ENCODE results near the gene TPPP2.

TPPP2 gene

GRCh38 chr14:21056520-21057163 lies 26.6 kb downstream of the TPPP2 start:
- Histone ChIP-seq H3K4me1 (peaks cover 8% of the 10 kb centered on the region), H3K4me2 (ENCODE audit: low read length) (no peak overlapping the region), H3K27ac (no peak overlapping the region), H3K27me3 (ENCODE audit: control insufficient read depth, insufficient read depth, low read length) (no peaks in the 10 kb centered on the region), H3K36me3 (ENCODE audit: control insufficient read depth, insufficient read depth, low read length) (no peaks in the 10 kb centered on the region), H3K9me3 (ENCODE audit: control insufficient read depth, low read length) (no peaks in the 10 kb centered on the region), H3K79me2 (no peaks in the 10 kb centered on the region), H2AFZ (no peak overlapping the region), H3K4me3 (ENCODE audit: low read depth, low read length) (no peak overlapping the region), H3K9ac (no peak overlapping the region)
- TF ChIP-seq CTCF (IDR thresholded peaks at IDR 0.05), result no peak

GRCh38 chr14:21057803-21058675 lies 28.0 kb downstream of the TPPP2 start, which contains the start of gene RNASE8:
Gene RNASE8 (plus strand): TSS chr14:21057822. CDS start chr14:21057893, 71 bp downstream.
- Histone ChIP-seq H3K9ac (no peak within 1 kb of the TSS), H2AFZ (peak within 1 kb of the TSS; percentile 13), H3K4me1 (peaks cover 8% of the 10 kb centered on the region), H3K27me3 (ENCODE audit: control insufficient read depth, insufficient read depth, low read length) (no peaks in the 10 kb centered on the region), H3K27ac (no peak within 1 kb of the TSS), H3K4me2 (ENCODE audit: low read length) (no peak within 1 kb of the TSS), H3K9me3 (ENCODE audit: control insufficient read depth, low read length) (no peaks in the 10 kb centered on the region), H3K4me3 (ENCODE audit: low read depth, low read length) (no peak within 1 kb of the TSS), H3K79me2 (no peaks in the 10 kb centered on the region), H3K36me3 (ENCODE audit: control insufficient read depth, insufficient read depth, low read length) (no peaks in the 10 kb centered on the region)
- TF ChIP-seq CTCF (IDR thresholded peaks at IDR 0.05), result peak; percentile 38

GRCh38 chr14:21058903-21059302 lies 28.9 kb downstream of the TPPP2 start:
- TF ChIP-seq CTCF (IDR thresholded peaks at IDR 0.05), result no peak
- H3K27me3 ChIP-seq (ENCODE audit: control insufficient read depth, insufficient read depth, low read length), result no peaks in the 10 kb centered on the region
- H3K27ac ChIP-seq, result no peak overlapping the region

GRCh38 chr14:21059842-21060613 lies 30.0 kb downstream of the TPPP2 start:
- Histone ChIP-seq H3K79me2 (no peaks in the 10 kb centered on the region), H3K9ac (no peak overlapping the region), H2AFZ (no peak overlapping the region), H3K36me3 (ENCODE audit: control insufficient read depth, insufficient read depth, low read length) (no peaks in the 10 kb centered on the region), H3K4me3 (ENCODE audit: low read depth, low read length) (no peak overlapping the region), H3K27ac (no peak overlapping the region), H3K4me2 (ENCODE audit: low read length) (no peak overlapping the region), H3K4me1 (no peaks in the 10 kb centered on the region), H3K9me3 (ENCODE audit: control insufficient read depth, low read length) (no peaks in the 10 kb centered on the region), H3K27me3 (ENCODE audit: control insufficient read depth, insufficient read depth, low read length) (no peaks in the 10 kb centered on the region)
- no peak for TF ChIP-seq CTCF (IDR thresholded peaks at IDR 0.05)

More at GRCh38 chr14:21058903-21059302, 28.9 kb downstream of the TPPP2 start:
- H3K79me2 ChIP-seq, result no peaks in the 10 kb centered on the region
- no peak overlapping the region for H3K4me3 ChIP-seq (ENCODE audit: low read depth, low read length)
- H3K4me2 ChIP-seq (ENCODE audit: low read length), result no peak overlapping the region
- H3K9me3 ChIP-seq (ENCODE audit: control insufficient read depth, low read length), result no peaks in the 10 kb centered on the region
- H3K36me3 ChIP-seq (ENCODE audit: control insufficient read depth, insufficient read depth, low read length), result no peaks in the 10 kb centered on the region
- H2AFZ ChIP-seq, result no peak overlapping the region
- peaks cover 5% of the 10 kb centered on the region for H3K4me1 ChIP-seq
- no peak overlapping the region for H3K9ac ChIP-seq

All from parathyroid adenoma (tissue), 2 donors.